HG03354 (cell line): ENCODE measurements around the gene SLC39A11.
"Not testable (repeated sequence)": the region's sequence is repeated elsewhere in the genome, so short reads cannot be mapped to it uniquely, and the experiment has no call there.

Experiments used
- ATAC-seq: cut with Tn5 transposase; IDR thresholded peaks from one replicate; pipeline ENCODE4 v1.9.1; 2021; ENCODE audit warnings: mild to moderate bottlenecking; ENCODE audit not compliant: unreplicated experiment, poor library complexity, severe bottlenecking

The SLC39A11 gene

GRCh38 chr17:72898725-72899124 is 193.8 kb downstream of the SLC39A11 start:
- ATAC-seq = no peak

GRCh38 chr17:72896288-72896687 is 196.2 kb downstream of the SLC39A11 start:
- not testable (repeated sequence) for ATAC-seq

- ATAC-seq = no peak
These were observed 200.9 kb downstream of the SLC39A11 start for GRCh38 chr17:72891627-72892026.

GRCh38 chr17:72890711-72891110 is 201.8 kb downstream of the SLC39A11 start:
- no peak for ATAC-seq

- ATAC-seq = no peak
These were observed 204.6 kb downstream of the SLC39A11 start for GRCh38 chr17:72887917-72888316.

GRCh38 chr17:72887322-72887721 is 205.2 kb downstream of the SLC39A11 start:
- no peak for ATAC-seq

- no peak for ATAC-seq
These were observed 205.9 kb downstream of the SLC39A11 start for GRCh38 chr17:72886622-72887021.

- ATAC-seq = no peak
These were observed 208.4 kb downstream of the SLC39A11 start for GRCh38 chr17:72884066-72884465.

- no peak for ATAC-seq
These were observed 209.1 kb downstream of the SLC39A11 start for GRCh38 chr17:72883351-72883750.

GRCh38 chr17:72882426-72882825 is 210.1 kb downstream of the SLC39A11 start:
- ATAC-seq = no peak

GRCh38 chr17:72879877-72880276 is 212.6 kb downstream of the SLC39A11 start:
- ATAC-seq = no peak

- no peak for ATAC-seq
These were observed 213.4 kb downstream of the SLC39A11 start for GRCh38 chr17:72878975-72879660.

- ATAC-seq = no peak
These were observed 215.1 kb downstream of the SLC39A11 start for GRCh38 chr17:72877348-72877747.

- no peak for ATAC-seq
These were observed 216.1 kb downstream of the SLC39A11 start for GRCh38 chr17:72876413-72876812.

GRCh38 chr17:72875361-72875760 is 217.1 kb downstream of the SLC39A11 start:
- no peak for ATAC-seq

- ATAC-seq = no peak
These were observed 220.1 kb downstream of the SLC39A11 start for GRCh38 chr17:72872396-72872795.

- ATAC-seq = no peak
These were observed 222.0 kb downstream of the SLC39A11 start for GRCh38 chr17:72870367-72870985.

- ATAC-seq = no peak
These were observed 222.9 kb downstream of the SLC39A11 start for GRCh38 chr17:72869630-72870029.

- ATAC-seq = no peak
These were observed 226.5 kb downstream of the SLC39A11 start for GRCh38 chr17:72865954-72866353.

GRCh38 chr17:72863526-72864211 is 228.8 kb downstream of the SLC39A11 start:
- ATAC-seq = peak; percentile 52
